PC-9 (cell line): ENCODE data around the gene RPS6KA4. TPM values are rescaled to one million over a fixed set of nuclear protein-coding genes. Genes with fewer than 3 reads are reported as not detected.

Source experiments
- BruUV-seq: library from RNA; stranded (reverse); fragments of 400-500 nt; replicated peaks from 2 replicates; lab custom pipeline; 2021; lab: Mats Ljungman, UMichigan
- CTCF ChIA-PET: fragments of 300-600 bp; sonication (Branson Sonifier 250); formaldehyde crosslinking; loops from one replicate; lab custom pipeline; 2022; ENCODE audit warnings: antibody characterized with exemption; lab: Charles Lee
- POLR2A ChIA-PET: fragments of 300-600 bp; sonication (Branson Sonifier 250); formaldehyde crosslinking; loops from one replicate; lab custom pipeline; 2022; ENCODE audit warnings: antibody characterized with exemption; ENCODE audit not compliant: unreplicated experiment; lab: Charles Lee
- DNase-seq, 2 experiments: peaks; one replicate each; pipeline versions ENCODE4 v3.0.0 to v3.0.0-alpha.2; 2015 to 2022; ENCODE audit warnings: mixed read lengths in 1 of 2
- H2AFZ ChIP-seq: fragments of 200-600 bp; sonication (generic); 2 replicates; pipeline ENCODE4 v1.8.1; 2017; ENCODE audit warnings: antibody characterized with exemption
- H3F3A ChIP-seq: fragments of 200-600 bp; sonication (generic); 2 replicates; pipeline ENCODE4 v1.8.1; 2017; ENCODE audit warnings: antibody characterized with exemption, mild to moderate bottlenecking, low read depth; ENCODE audit not compliant: insufficient read depth
- H3K27ac ChIP-seq: fragments of 200-600 bp; sonication (generic); 2 replicates; pipeline ENCODE4 v1.6.1; 2016; ENCODE audit warnings: mixed run types
- H3K27me3 ChIP-seq: fragments of 200-600 bp; sonication (generic); 2 replicates; pipeline ENCODE4 v1.6.1; 2016; ENCODE audit warnings: low read depth, mixed run types; ENCODE audit not compliant: insufficient read depth
- H3K36me3 ChIP-seq: fragments of 200-600 bp; sonication (generic); 2 replicates; pipeline ENCODE4 v1.6.1; 2016; ENCODE audit warnings: low read depth, mixed run types
- H3K4me1 ChIP-seq: fragments of 200-600 bp; sonication (generic); replicated peaks from 2 replicates; pipeline ENCODE4 v1.6.1; 2016; ENCODE audit warnings: mixed run types; ENCODE audit not compliant: insufficient read depth
- H3K4me2 ChIP-seq: fragments of 200-600 bp; sonication (generic); 2 replicates; pipeline ENCODE4 v1.6.1; 2017; ENCODE audit warnings: mixed run types
- H3K4me3 ChIP-seq: fragments of 200-600 bp; sonication (generic); 2 replicates; pipeline ENCODE4 v1.6.1; 2016; ENCODE audit warnings: mixed run types
- H3K79me2 ChIP-seq: fragments of 200-600 bp; sonication (generic); 2 replicates; pipeline ENCODE4 v1.6.1; 2017; ENCODE audit warnings: low read depth, mixed run types
- H3K9me2 ChIP-seq: fragments of 200-600 bp; sonication (generic); 2 replicates; pipeline ENCODE4 v1.8.1; 2017; ENCODE audit warnings: mild to moderate bottlenecking; ENCODE audit not compliant: insufficient read depth
- H3K9me3 ChIP-seq: fragments of 200-600 bp; sonication (generic); 2 replicates; pipeline ENCODE4 v1.8.1; 2016; ENCODE audit warnings: low read depth; ENCODE audit not compliant: insufficient read depth
- H4K20me1 ChIP-seq: fragments of 200-600 bp; sonication (generic); 2 replicates; pipeline ENCODE4 v1.8.1; 2017; ENCODE audit not compliant: insufficient read depth
- EZH2 ChIP-seq: fragments of 200-600 bp; sonication (generic); IDR thresholded peaks from 2 replicates; pipeline ENCODE4 v1.8.0; 2017; ENCODE audit warnings: antibody characterized with exemption, low read depth
- intact Hi-C: fragments of 100-400 bp; cut with micrococcal nuclease; formaldehyde crosslinking; loops from one replicate; pipeline ENCODE4 v1.10.0; 2022; ENCODE audit not compliant: unreplicated experiment
- total RNA-seq: library from RNA; stranded (reverse); gene quantifications from 2 replicates; pipeline ENCODE4 v1.2.3, GENCODE V29; 2021
- TF ChIP-seq, protein P1 (sequence below): fragments of 200-600 bp; sonication (generic); conservative IDR thresholded peaks from 2 replicates; pipeline ENCODE4 v1.6.1; 2017; ENCODE audit warnings: mixed run types, antibody characterized with exemption, mild to moderate bottlenecking, moderate library complexity

Gene RPS6KA4
- total RNA-seq, 1 experiment from 2014 or later, result 64.3 TPM

DNA sequence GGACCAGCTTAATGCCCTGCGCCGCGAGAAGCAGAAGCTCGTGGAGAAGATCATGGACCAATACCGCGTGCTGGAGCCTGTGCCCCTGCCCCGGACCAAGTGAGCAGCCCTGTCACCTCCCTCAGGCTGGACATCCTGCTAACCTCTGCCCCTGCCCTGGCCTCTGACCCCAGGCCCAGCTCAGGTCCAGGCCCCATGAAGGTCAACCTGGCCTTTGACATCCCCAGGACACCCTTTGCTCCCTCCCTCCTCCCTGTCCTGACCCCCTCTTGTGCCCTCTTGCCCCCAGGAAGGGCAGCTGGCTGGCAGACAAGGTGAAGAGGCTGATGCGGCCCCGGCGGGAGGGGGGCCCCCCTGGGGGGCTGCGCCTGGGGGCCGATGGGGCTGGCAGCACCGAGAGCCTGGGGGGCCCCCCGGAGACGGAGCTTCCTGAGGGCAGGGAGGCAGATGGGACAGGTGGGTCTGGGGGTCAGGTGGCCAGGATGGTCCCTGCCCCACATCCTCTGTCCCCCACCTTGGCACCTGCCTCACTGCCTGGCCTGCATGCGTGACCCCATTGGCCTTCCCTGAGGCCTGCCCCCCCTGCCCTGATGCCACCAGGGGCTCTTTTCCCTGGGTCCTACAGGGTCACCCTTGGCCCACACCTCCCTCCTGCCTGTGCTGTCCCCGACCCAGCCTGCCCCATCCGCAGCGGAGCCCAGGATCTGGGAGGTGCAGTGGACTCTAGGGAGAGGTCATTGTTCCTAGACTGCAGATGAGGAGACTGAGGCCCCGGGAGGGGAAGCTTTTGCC, 5.1 kb upstream of the RPS6KA4 start:
- H3K4me1 ChIP-seq, result peaks cover 34% of the 10 kb centered on the region
- H3K4me3 ChIP-seq, result no peak overlapping the region
- no TSS peak for BruUV-seq
- ChIA-PET CTCF (interaction anchor here (0.5 to 4.3 kb wide), 12 partner anchors 13 to 976 kb away, joined by 3 to 87 read pairs (median 4); partner anchors contain the start of genes PRDX5 and TRMT112), POLR2A (interaction anchor here (0.9 to 1.5 kb wide), 2 partner anchors 36 to 77 kb away, joined by 3 to 38 read pairs; partner anchors contain the start of genes PRDX5 and TRMT112)
- TF ChIP-seq, protein P1, sequence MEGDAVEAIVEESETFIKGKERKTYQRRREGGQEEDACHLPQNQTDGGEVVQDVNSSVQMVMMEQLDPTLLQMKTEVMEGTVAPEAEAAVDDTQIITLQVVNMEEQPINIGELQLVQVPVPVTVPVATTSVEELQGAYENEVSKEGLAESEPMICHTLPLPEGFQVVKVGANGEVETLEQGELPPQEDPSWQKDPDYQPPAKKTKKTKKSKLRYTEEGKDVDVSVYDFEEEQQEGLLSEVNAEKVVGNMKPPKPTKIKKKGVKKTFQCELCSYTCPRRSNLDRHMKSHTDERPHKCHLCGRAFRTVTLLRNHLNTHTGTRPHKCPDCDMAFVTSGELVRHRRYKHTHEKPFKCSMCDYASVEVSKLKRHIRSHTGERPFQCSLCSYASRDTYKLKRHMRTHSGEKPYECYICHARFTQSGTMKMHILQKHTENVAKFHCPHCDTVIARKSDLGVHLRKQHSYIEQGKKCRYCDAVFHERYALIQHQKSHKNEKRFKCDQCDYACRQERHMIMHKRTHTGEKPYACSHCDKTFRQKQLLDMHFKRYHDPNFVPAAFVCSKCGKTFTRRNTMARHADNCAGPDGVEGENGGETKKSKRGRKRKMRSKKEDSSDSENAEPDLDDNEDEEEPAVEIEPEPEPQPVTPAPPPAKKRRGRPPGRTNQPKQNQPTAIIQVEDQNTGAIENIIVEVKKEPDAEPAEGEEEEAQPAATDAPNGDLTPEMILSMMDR, result no peak
- intact Hi-C loops, result loop anchor here (2.0 kb wide), 1 partner anchor 489 kb away; no protein-coding TSS in a partner anchor
- H4K20me1 ChIP-seq, result no peaks in the 10 kb centered on the region
- DNase-seq, result no peak
- H3K36me3 ChIP-seq, result no peaks in the 10 kb centered on the region
- no peak overlapping the region for H2AFZ ChIP-seq
- no peaks in the 10 kb centered on the region for H3K9me2 ChIP-seq
- no peak overlapping the region for H3K27ac ChIP-seq
- H3K4me2 ChIP-seq, result no peak overlapping the region
- H3K9me3 ChIP-seq, result no peaks in the 10 kb centered on the region
- no peaks in the 10 kb centered on the region for H3K79me2 ChIP-seq
- no peaks in the 10 kb centered on the region for H3K27me3 ChIP-seq
- H3F3A ChIP-seq, result peaks cover 29% of the 10 kb centered on the region; the same call in 1 of the 2 replicates

DNA sequence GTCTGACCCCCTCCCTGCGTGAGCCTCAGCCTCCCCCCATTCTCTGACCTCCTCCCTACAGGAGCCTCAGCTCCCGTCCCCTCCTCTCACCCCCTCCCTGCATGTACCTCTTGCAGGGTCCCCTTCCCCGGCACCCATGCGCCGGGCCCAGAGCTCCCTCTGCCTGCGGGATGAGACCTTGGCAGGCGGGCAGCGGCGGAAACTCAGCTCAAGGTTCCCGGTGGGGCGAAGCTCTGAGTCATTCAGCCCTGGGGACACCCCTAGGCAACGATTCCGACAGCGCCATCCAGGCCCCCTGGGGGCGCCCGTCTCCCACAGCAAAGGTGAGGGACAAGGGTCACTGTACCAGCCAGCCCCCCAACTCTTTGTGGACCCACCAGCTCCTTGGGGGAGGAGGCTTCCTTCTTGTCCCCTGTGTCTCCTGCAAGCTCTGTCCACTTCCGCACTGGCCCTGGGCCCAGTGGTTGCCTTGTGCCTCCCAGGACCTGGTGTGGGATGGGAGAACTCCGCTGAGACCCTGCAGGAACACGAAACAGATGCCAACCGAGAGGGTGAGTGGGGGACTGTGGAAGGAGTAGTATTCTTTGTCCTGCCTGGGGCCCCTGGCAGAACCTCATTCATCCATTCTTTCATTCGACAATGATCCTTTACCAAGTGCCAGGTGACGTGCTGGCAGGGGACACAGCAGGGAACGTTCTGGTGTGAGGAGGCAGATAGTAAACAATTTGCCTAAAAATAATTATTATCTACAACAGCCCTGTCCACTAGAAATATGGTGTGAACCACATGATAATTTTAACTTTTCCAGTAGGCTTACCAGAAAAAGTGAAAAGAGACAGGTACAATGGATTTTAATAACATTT, 3.7 kb upstream of the RPS6KA4 start:
- Histone ChIP-seq H3K36me3 (no peaks in the 10 kb centered on the region), H3K4me2 (peak overlapping the region; percentile 62), H3K9me3 (no peaks in the 10 kb centered on the region), H3K9me2 (no peaks in the 10 kb centered on the region), H3K79me2 (peaks cover 12% of the 10 kb centered on the region), H4K20me1 (peaks cover 6% of the 10 kb centered on the region; the same call in 1 of the 2 replicates), H3K4me3 (no peak overlapping the region; the same call in 1 of the 2 replicates), H3K27me3 (no peaks in the 10 kb centered on the region), H2AFZ (0 out of 2 replicates have a peak overlapping the region, but pooled peaks have one; percentile 14), H3K27ac (peak overlapping the region; percentile 25; the same call in 1 of the 2 replicates), H3K4me1 (peaks cover 42% of the 10 kb centered on the region), H3F3A (peaks cover 28% of the 10 kb centered on the region; the same call in 1 of the 2 replicates)
- TF ChIP-seq, protein P1, result peak; percentile 82
- no peak for TF ChIP-seq EZH2
- ChIA-PET POLR2A (interaction anchor here (0.5 to 1.5 kb wide), 10 partner anchors 20 to 298 kb away, joined by 3 to 38 read pairs (median 5); partner anchors contain the start of genes ESRRA, PRDX5 and TRMT112), CTCF (interaction anchor here (0.5 to 4.3 kb wide), 37 partner anchors 9 to 975 kb away, joined by 3 to 87 read pairs (median 5); partner anchors contain the start of genes FKBP2, PLCB3, PRDX5 and TRMT112)
- peak; percentile 76 to 90 for DNase-seq
- intact Hi-C loops, result loop anchor here (1.0 to 5.0 kb wide), 9 partner anchors 20 to 487 kb away; partner anchors contain the start of gene PRDX5
- BruUV-seq, result no TSS peak
